ENCODE data around the gene LAIR2.

GRCh38 chr19:54554006-54554405, 51.4 kb downstream of the LAIR2 start:
- TF ChIP-seq CTCF (IDR thresholded peaks at IDR 0.05) (no peak), POLR2A (IDR thresholded peaks at IDR 0.05) (no peak), POLR2AphosphoS5 (IDR thresholded peaks at IDR 0.05) (no peak), EP300 (IDR thresholded peaks at IDR 0.05) (no peak)

Data from gastroesophageal sphincter (tissue), 3 donors.